GM23338 (cell line): ENCODE data around the gene CHSY1. TPM values are rescaled to one million over a fixed set of nuclear protein-coding genes. Genes with fewer than 3 reads are reported as not detected.

ENCODE experiments used
- ATAC-seq: fragments of 200-7000 bp; cut with Tn5 transposase; 3 replicates; pipeline ENCODE4 v1.9.1; 2020
- DNase-seq: peaks from one replicate; pipeline ENCODE4 v3.0.0-alpha.2; 2015; ENCODE audit warnings: low spot score
- H2AFZ ChIP-seq: fragments of 200-600 bp; sonication (generic); 2 replicates; pipeline ENCODE4 v1.8.0; 2016; ENCODE audit warnings: antibody characterized with exemption, mild to moderate bottlenecking, moderate library complexity
- H3F3A ChIP-seq: fragments of 200-600 bp; sonication (generic); replicated peaks from 2 replicates; pipeline ENCODE4 v1.8.0; 2017; ENCODE audit warnings: antibody characterized with exemption, mixed run types, low read depth
- H3K27ac ChIP-seq: fragments of 200-600 bp; sonication (generic); 2 replicates; pipeline ENCODE4 v1.6.1; 2016; ENCODE audit warnings: low read depth
- H3K27me3 ChIP-seq: fragments of 200-600 bp; sonication (generic); 2 replicates; pipeline ENCODE4 v1.8.0; 2016; ENCODE audit warnings: mild to moderate bottlenecking, mixed run types, moderate library complexity; ENCODE audit not compliant: insufficient read depth
- H3K36me3 ChIP-seq: fragments of 200-600 bp; sonication (generic); 2 replicates; pipeline ENCODE4 v1.8.0; 2016; ENCODE audit warnings: mild to moderate bottlenecking; ENCODE audit not compliant: insufficient read depth
- H3K4me1 ChIP-seq: fragments of 200-600 bp; sonication (generic); 2 replicates; pipeline ENCODE4 v1.8.0; 2016; ENCODE audit warnings: mild to moderate bottlenecking, moderate library complexity; ENCODE audit not compliant: insufficient read depth
- H3K4me2 ChIP-seq: fragments of 200-600 bp; sonication (generic); 2 replicates; pipeline ENCODE4 v1.7.1; 2017; ENCODE audit warnings: mixed run types
- H3K4me3 ChIP-seq: fragments of 200-600 bp; sonication (generic); 2 replicates; pipeline ENCODE4 v1.6.1; 2016; ENCODE audit warnings: mixed run types
- H3K79me2 ChIP-seq: fragments of 200-600 bp; sonication (generic); replicated peaks from 2 replicates; pipeline ENCODE4 v1.8.0; 2017; ENCODE audit warnings: mild to moderate bottlenecking; ENCODE audit not compliant: insufficient read depth
- H3K9me2 ChIP-seq: fragments of 200-600 bp; sonication (generic); 2 replicates; pipeline ENCODE4 v1.8.0; 2017; ENCODE audit not compliant: insufficient read depth
- H4K20me1 ChIP-seq: fragments of 200-600 bp; sonication (generic); replicated peaks from 2 replicates; pipeline ENCODE4 v1.8.0; 2017; ENCODE audit warnings: mild to moderate bottlenecking; ENCODE audit not compliant: insufficient read depth
- H3K27ac Mint-ChIP-seq: 2 replicates; pipeline ENCODE4 v1.8.0; 2020; ENCODE audit warnings: inconsistent platforms, mild to moderate bottlenecking, moderate library complexity, mixed read lengths
- H3K27me3 Mint-ChIP-seq: 3 replicates; pipeline ENCODE4 v1.8.0; 2022; ENCODE audit warnings: low read depth, mild to moderate bottlenecking, moderate library complexity, mixed read lengths, inconsistent platforms; ENCODE audit not compliant: insufficient read depth, poor library complexity
- H3K36me3 Mint-ChIP-seq: 3 replicates; pipeline ENCODE4 v1.8.0; 2021; ENCODE audit warnings: low read depth, mild to moderate bottlenecking, inconsistent platforms, moderate library complexity, mixed read lengths
- H3K4me1 Mint-ChIP-seq: 3 replicates; pipeline ENCODE4 v1.8.0; 2020; ENCODE audit warnings: mild to moderate bottlenecking, inconsistent platforms, mixed read lengths
- H3K4me3 Mint-ChIP-seq: 3 replicates; pipeline ENCODE4 v1.8.0; 2021; ENCODE audit warnings: moderate library complexity, mild to moderate bottlenecking, inconsistent platforms, mixed read lengths
- H3K9me3 Mint-ChIP-seq: 3 replicates; pipeline ENCODE4 v1.8.0; 2020; ENCODE audit warnings: moderate library complexity, mild to moderate bottlenecking, inconsistent platforms, mixed read lengths
- CREB1 ChIP-seq: fragments of 250-450 bp; sonication (Bioruptor Pico); IDR thresholded peaks from 2 replicates; pipeline ENCODE4 v1.5.0; 2020; ENCODE audit warnings: low read depth, mild to moderate bottlenecking, moderate library complexity
- ETS1 ChIP-seq: IDR thresholded peaks from 2 replicates; pipeline ENCODE4 v1.6.1; 2016; ENCODE audit warnings: antibody characterized with exemption
- EZH2 ChIP-seq: fragments of 200-600 bp; sonication (generic); IDR thresholded peaks from one replicate; pipeline ENCODE4 v1.8.0; 2017; ENCODE audit warnings: antibody characterized with exemption, mild to moderate bottlenecking, low read depth; ENCODE audit not compliant: unreplicated experiment
- EZH2phosphoT487 ChIP-seq: fragments of 200-600 bp; sonication (generic); IDR thresholded peaks from one replicate; pipeline ENCODE4 v1.8.1; 2018; ENCODE audit warnings: antibody characterized with exemption; ENCODE audit not compliant: unreplicated experiment
- JUNB ChIP-seq: IDR thresholded peaks from one replicate; pipeline ENCODE4 v1.6.1; 2016; ENCODE audit warnings: antibody characterized with exemption; ENCODE audit not compliant: unreplicated experiment
- STAT1 ChIP-seq: IDR thresholded peaks from one replicate; pipeline ENCODE4 v1.6.1; 2016; ENCODE audit warnings: antibody characterized with exemption; ENCODE audit not compliant: unreplicated experiment
- ZNF331 ChIP-seq: fragments of 250-450 bp; sonication (Bioruptor Pico); IDR thresholded peaks from 2 replicates; pipeline ENCODE4 v1.5.0; 2020; ENCODE audit warnings: low read depth, mild to moderate bottlenecking, moderate library complexity
- ZNF462 ChIP-seq: fragments of 250-450 bp; sonication (Bioruptor Pico); IDR thresholded peaks from 2 replicates; pipeline ENCODE4 v1.5.0; 2020; ENCODE audit warnings: mild to moderate bottlenecking, moderate library complexity
- polyA plus RNA-seq: library from polyadenylated mRNA; unstranded; fragments of >200 nt; fragmentation: Nextera tagmentation; extraction: Ambion mirVana; gene quantifications from 2 replicates; pipeline ENCODE4 v1.2.1, GENCODE V29; 2016
- total RNA-seq: library from RNA; depleted of rRNA; stranded (reverse); fragments of >200 nt; shearing (Covaris generic); gene quantifications from 2 replicates; pipeline ENCODE4 v1.2.3, GENCODE V29; 2014

The CHSY1 gene
- total and polyA plus RNA-seq, 2 experiments from 2014 or later, result 9.8 to 47.7 TPM

- TF ChIP-seq ZNF462 (CRISPR knock-in tag), result no peak
- TF ChIP-seq EZH2phosphoT487, result no peak
- TF ChIP-seq STAT1, result no peak
- no peak for TF ChIP-seq ETS1
- TF ChIP-seq EZH2, result no peak
Observed at GRCh38 chr15:101135532-101136166, 116.2 kb downstream of the CHSY1 start (continued).

- Histone ChIP-seq H3K4me2 (no peak overlapping the region), H3K4me1 (peaks cover 7% of the 10 kb centered on the region; the same call in 1 of the 2 replicates), H3K9me2 (no peaks in the 10 kb centered on the region), H3K27ac (no peak overlapping the region), H3K4me3 (no peak overlapping the region), H2AFZ (no peak overlapping the region), H3K27me3 (peaks cover 19% of the 10 kb centered on the region), H3K79me2 (no peaks in the 10 kb centered on the region), H3K36me3 (no peaks in the 10 kb centered on the region), H3F3A (no peaks in the 10 kb centered on the region), H4K20me1 (no peaks in the 10 kb centered on the region; the same call in 1 of the 2 replicates)
- TF ChIP-seq EZH2phosphoT487 (no peak), CREB1 (CRISPR knock-in tag) (no peak), EZH2 (no peak), ZNF462 (CRISPR knock-in tag) (no peak), JUNB (no peak), ZNF331 (CRISPR knock-in tag) (no peak)
- ATAC-seq (no peak), DNase-seq (no peak)
- H3K9me3 Mint-ChIP-seq, result peaks cover 5% of the 10 kb centered on the region
- no peaks in the 10 kb centered on the region for H3K36me3 Mint-ChIP-seq
- H3K27ac Mint-ChIP-seq, result no peak overlapping the region
- peaks cover 30% of the 10 kb centered on the region for H3K4me1 Mint-ChIP-seq
- no peak overlapping the region for H3K4me3 Mint-ChIP-seq
- H3K27me3 Mint-ChIP-seq, result peaks cover 26% of the 10 kb centered on the region
Observed at GRCh38 chr15:101134780-101135179, 117.1 kb downstream of the CHSY1 start.
